CD4-positive, alpha-beta T cell (primary cell): ENCODE data around the gene DACT2. TPM values are rescaled to one million over a fixed set of nuclear protein-coding genes. Genes with fewer than 3 reads are reported as not detected.

Experiments used
- ATAC-seq: fragments of 200-7000 bp; cut with Tn5 transposase; one replicate; pipeline ENCODE4 v1.10.0; 2022; ENCODE audit warnings: mild to moderate bottlenecking; ENCODE audit not compliant: poor library complexity
- CTCF ChIA-PET: fragments of 350-600 bp; sonication (Branson Sonifier 250); formaldehyde crosslinking; loops from one replicate; lab custom pipeline; 2021; ENCODE audit warnings: antibody characterized with exemption, inconsistent platforms; lab: Charles Lee
- POLR2A ChIA-PET: fragments of 350-600 bp; sonication (Branson Sonifier 250); formaldehyde crosslinking; loops from one replicate; lab custom pipeline; 2021; ENCODE audit warnings: antibody characterized with exemption, inconsistent platforms; lab: Charles Lee
- DNase-seq, 14 experiments: peaks; one replicate each; pipeline ENCODE4 v3.0.0-alpha.2; 2013 to 2020; ENCODE audit warnings: mixed read lengths in 2 of 14
- H3K27ac ChIP-seq, 2 donors: one replicate each; pipeline versions ENCODE4 v1.5.1 to v1.7.0; 2013; ENCODE audit warnings: low read length in 2 of 2, low read depth in 1 of 2, mild to moderate bottlenecking in 1 of 2
- H3K27me3 ChIP-seq, 2 experiments: 1 replicate in 1 of 2; 2 replicates in 1 of 2; pipeline versions ENCODE4 v1.6.1 to v1.7.0; 2013; ENCODE audit warnings: low read length in 2 of 2, control low read depth in 1 of 2, mild to moderate bottlenecking in 1 of 2, moderate library complexity in 1 of 2; ENCODE audit not compliant: insufficient read depth in 2 of 2, control insufficient read depth in 1 of 2
- H3K36me3 ChIP-seq: one replicate; pipeline ENCODE4 v1.6.1; 2013; ENCODE audit warnings: low read length, control low read depth; ENCODE audit not compliant: insufficient read depth
- H3K4me1 ChIP-seq: one replicate; pipeline ENCODE4 v1.6.1; 2013; ENCODE audit warnings: low read length, control low read depth; ENCODE audit not compliant: insufficient read depth
- H3K4me3 ChIP-seq: one replicate; pipeline ENCODE4 v1.5.1; 2013; ENCODE audit warnings: mild to moderate bottlenecking, low read length, moderate library complexity
- H3K9me3 ChIP-seq, 2 experiments: 1 replicate in 1 of 2; 2 replicates in 1 of 2; pipeline versions ENCODE4 v1.6.1 to v1.7.0; 2013; ENCODE audit warnings: low read length in 2 of 2, mild to moderate bottlenecking in 2 of 2, control low read depth in 1 of 2, moderate library complexity in 1 of 2; ENCODE audit not compliant: control insufficient read depth in 1 of 2, insufficient read depth in 1 of 2
- H3K27ac Mint-ChIP-seq: one replicate; pipeline ENCODE4 v1.8.0; 2020; ENCODE audit warnings: mixed read lengths
- H3K27me3 Mint-ChIP-seq: one replicate; pipeline ENCODE4 v1.8.0; 2021; ENCODE audit warnings: mixed read lengths
- H3K36me3 Mint-ChIP-seq: one replicate; pipeline ENCODE4 v1.8.0; 2021; ENCODE audit warnings: low read depth, mixed read lengths
- H3K4me1 Mint-ChIP-seq: one replicate; pipeline ENCODE4 v1.8.0; 2021; ENCODE audit warnings: low read depth, mixed read lengths
- H3K4me3 Mint-ChIP-seq: one replicate; pipeline ENCODE4 v1.8.0; 2020; ENCODE audit warnings: mild to moderate bottlenecking, mixed read lengths
- H3K9me3 Mint-ChIP-seq: one replicate; pipeline ENCODE4 v1.8.0; 2020; ENCODE audit warnings: mixed read lengths
- intact Hi-C, 2 experiments: fragments of 100-400 bp; cut with DNase I in 1 of 2; cut with micrococcal nuclease in 1 of 2; formaldehyde crosslinking; loops; one replicate each; pipeline versions ENCODE4 v1.15.1 to v1.9.0; 2023 to 2025; cut with DNase I, micrococcal nuclease
- total RNA-seq, 174 experiments: library from RNA in 2 of 174; stranded (reverse) in 2 of 174; gene quantifications; one replicate each; pipeline ENCODE4 v1.2.3 and lab custom pipeline; 2021 to 2026
- TF ChIP-seq, protein P1 (sequence below): fragments of 200-600 bp; IDR thresholded peaks from one replicate; pipeline ENCODE4 v1.8.0; 2022; ENCODE audit warnings: antibody characterized with exemption, mild to moderate bottlenecking

The DACT2 gene
- total RNA-seq, 2 experiments from 2014 or later, result not detected

DNA sequence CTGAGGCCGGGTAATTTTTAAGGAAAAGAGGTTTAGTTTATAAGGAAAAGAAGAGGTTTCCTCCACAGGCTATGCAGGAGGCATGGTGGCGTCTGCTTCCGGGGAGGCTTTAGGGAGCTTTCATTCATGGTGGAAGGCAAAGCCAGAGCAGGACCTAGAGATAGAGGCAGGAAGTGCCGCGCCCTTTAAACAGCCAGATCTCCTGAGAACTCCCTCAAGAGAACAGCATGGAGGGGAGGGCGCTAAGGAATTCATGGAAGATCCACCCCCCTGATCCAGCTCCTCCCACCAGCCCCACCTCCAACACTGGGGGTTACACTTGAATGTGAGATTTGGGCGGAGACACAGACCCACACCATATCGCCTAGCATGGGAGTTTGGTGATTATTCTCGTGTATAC, 13.9 kb upstream of the DACT2 start:
- Histone ChIP-seq H3K36me3 (no peaks in the 10 kb centered on the region), H3K4me1 (no peaks in the 10 kb centered on the region), H3K9me3 (peaks cover 0 to 5% of the 10 kb centered on the region in 2 experiments), H3K27me3 (peaks cover 0 to 2% of the 10 kb centered on the region in 2 experiments), H3K4me3 (no peak overlapping the region), H3K27ac (no peak overlapping the region)
- TF ChIP-seq, protein P1, sequence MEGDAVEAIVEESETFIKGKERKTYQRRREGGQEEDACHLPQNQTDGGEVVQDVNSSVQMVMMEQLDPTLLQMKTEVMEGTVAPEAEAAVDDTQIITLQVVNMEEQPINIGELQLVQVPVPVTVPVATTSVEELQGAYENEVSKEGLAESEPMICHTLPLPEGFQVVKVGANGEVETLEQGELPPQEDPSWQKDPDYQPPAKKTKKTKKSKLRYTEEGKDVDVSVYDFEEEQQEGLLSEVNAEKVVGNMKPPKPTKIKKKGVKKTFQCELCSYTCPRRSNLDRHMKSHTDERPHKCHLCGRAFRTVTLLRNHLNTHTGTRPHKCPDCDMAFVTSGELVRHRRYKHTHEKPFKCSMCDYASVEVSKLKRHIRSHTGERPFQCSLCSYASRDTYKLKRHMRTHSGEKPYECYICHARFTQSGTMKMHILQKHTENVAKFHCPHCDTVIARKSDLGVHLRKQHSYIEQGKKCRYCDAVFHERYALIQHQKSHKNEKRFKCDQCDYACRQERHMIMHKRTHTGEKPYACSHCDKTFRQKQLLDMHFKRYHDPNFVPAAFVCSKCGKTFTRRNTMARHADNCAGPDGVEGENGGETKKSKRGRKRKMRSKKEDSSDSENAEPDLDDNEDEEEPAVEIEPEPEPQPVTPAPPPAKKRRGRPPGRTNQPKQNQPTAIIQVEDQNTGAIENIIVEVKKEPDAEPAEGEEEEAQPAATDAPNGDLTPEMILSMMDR, result no peak
- ChIA-PET CTCF (no interaction called here), POLR2A (no interaction called here)
- H3K27me3 Mint-ChIP-seq, result peaks cover 29% of the 10 kb centered on the region
- no peak overlapping the region for H3K27ac Mint-ChIP-seq
- H3K4me1 Mint-ChIP-seq, result no peaks in the 10 kb centered on the region
- ATAC-seq (no peak), DNase-seq (no peak)
- no peaks in the 10 kb centered on the region for H3K9me3 Mint-ChIP-seq
- no peak overlapping the region for H3K4me3 Mint-ChIP-seq
- intact Hi-C loops, result no loop called here
- no peaks in the 10 kb centered on the region for H3K36me3 Mint-ChIP-seq

DNA sequence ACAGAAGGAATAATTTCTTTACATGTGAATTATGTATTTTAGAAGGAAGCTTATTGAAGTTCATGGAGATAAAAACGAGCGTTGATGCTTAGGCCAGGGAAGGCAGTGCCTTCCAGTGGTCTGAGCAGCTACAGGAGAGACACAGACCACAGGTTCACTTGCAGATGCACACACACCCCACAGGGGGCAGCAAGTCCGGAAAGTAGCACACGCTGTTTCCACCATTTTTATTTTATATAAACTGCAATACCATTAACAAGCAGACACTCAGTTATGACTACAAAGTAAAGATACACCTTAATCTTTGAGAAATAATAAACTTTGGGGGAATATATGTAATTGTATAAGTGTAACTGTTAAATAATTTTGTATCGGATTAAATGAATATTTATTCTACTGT, 13.5 kb upstream of the DACT2 start:
- Histone ChIP-seq H3K4me1 (no peaks in the 10 kb centered on the region), H3K9me3 (peaks cover 0 to 5% of the 10 kb centered on the region in 2 experiments), H3K4me3 (no peak overlapping the region), H3K27ac (no peak overlapping the region), H3K27me3 (peaks cover 0 to 2% of the 10 kb centered on the region in 2 experiments), H3K36me3 (no peaks in the 10 kb centered on the region)
- Mint-ChIP-seq H3K9me3 (no peaks in the 10 kb centered on the region), H3K27ac (no peak overlapping the region), H3K27me3 (peaks cover 31% of the 10 kb centered on the region), H3K36me3 (no peaks in the 10 kb centered on the region), H3K4me3 (no peak overlapping the region), H3K4me1 (no peaks in the 10 kb centered on the region)
- intact Hi-C loops, result no loop called here
- TF ChIP-seq, protein P1, result no peak
- no peak for ATAC-seq
- POLR2A ChIA-PET, result no interaction called here
- DNase-seq, result no peak
- CTCF ChIA-PET, result no interaction called here

DNA sequence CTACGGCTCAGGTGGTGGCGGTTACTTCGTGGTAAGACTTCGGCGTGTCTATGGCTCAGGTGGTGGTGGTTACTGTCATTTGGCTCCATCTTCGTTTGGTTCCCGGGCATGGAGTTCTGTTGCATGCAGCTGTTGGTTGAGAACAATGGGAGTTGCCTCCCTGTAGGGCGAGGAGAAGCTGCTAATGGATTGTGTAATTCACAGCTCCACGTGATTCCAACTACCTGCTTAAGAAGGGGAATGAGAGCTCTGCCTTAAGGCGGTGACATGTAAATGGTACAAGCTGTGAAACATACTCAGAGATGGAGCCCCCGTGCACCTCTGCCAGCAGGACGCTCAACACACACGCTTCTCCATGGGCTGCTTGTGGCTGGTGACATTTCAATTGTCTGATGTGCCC, 12.4 kb upstream of the DACT2 start:
- TF ChIP-seq, protein P1, result no peak

More for the DNA sequence above, 12.4 kb upstream of the DACT2 start:
- no peak overlapping the region for H3K4me3 ChIP-seq
- Mint-ChIP-seq H3K4me3 (no peak overlapping the region), H3K4me1 (no peaks in the 10 kb centered on the region), H3K9me3 (no peaks in the 10 kb centered on the region), H3K36me3 (no peaks in the 10 kb centered on the region), H3K27me3 (peaks cover 41% of the 10 kb centered on the region), H3K27ac (no peak overlapping the region)
- ATAC-seq (no peak), DNase-seq (no peak)
- peaks cover 0 to 2% of the 10 kb centered on the region in 2 experiments for H3K27me3 ChIP-seq
- H3K36me3 ChIP-seq, result no peaks in the 10 kb centered on the region
- no peaks in the 10 kb centered on the region for H3K4me1 ChIP-seq
- POLR2A ChIA-PET, result no interaction called here
- intact Hi-C loops, result no loop called here
- H3K9me3 ChIP-seq, result peaks cover 0 to 5% of the 10 kb centered on the region in 2 experiments
- no peak overlapping the region for H3K27ac ChIP-seq
- CTCF ChIA-PET, result no interaction called here
